Keratinocyte (primary cell): ENCODE results near the gene TEKT5. TPM values are rescaled to one million over a fixed set of nuclear protein-coding genes. Genes with fewer than 3 reads are reported as not detected.

Source experiments
- DNase-seq: peaks from one replicate; pipeline ENCODE4 v3.0.0-alpha.2; 2011; ENCODE audit warnings: low read depth, missing footprints, low spot score
- FAIRE-seq: peaks from 2 replicates; lab custom pipeline; 2011; peaks lifted over from hg19 to GRCh38; lab: Jason Lieb, UNC
- H2AFZ ChIP-seq: 2 replicates; pipeline ENCODE4 v1.6.0; 2012; ENCODE audit warnings: low read length, control low read depth, inconsistent platforms; ENCODE audit not compliant: control insufficient read depth
- H3K27ac ChIP-seq: 2 replicates; pipeline ENCODE4 v1.5.1; 2011; ENCODE audit warnings: low read length; ENCODE audit not compliant: control insufficient read depth, insufficient read depth
- H3K27me3 ChIP-seq: 3 replicates; pipeline ENCODE4 v1.6.0; 2011; ENCODE audit warnings: low read length; ENCODE audit not compliant: control insufficient read depth, insufficient read depth; ENCODE audit errors: extremely low read depth
- H3K36me3 ChIP-seq, 2 experiments: 2 replicates in 1 of 2; 3 replicates in 1 of 2; pipeline ENCODE4 v1.5.1; 2011; ENCODE audit warnings: low read length in 2 of 2, mild to moderate bottlenecking in 1 of 2; ENCODE audit not compliant: control insufficient read depth in 2 of 2, insufficient read depth in 2 of 2; ENCODE audit errors: extremely low read depth in 1 of 2
- H3K4me1 ChIP-seq: 3 replicates; pipeline ENCODE4 v1.5.1; 2011; ENCODE audit warnings: low read length; ENCODE audit not compliant: control insufficient read depth, insufficient read depth; ENCODE audit errors: extremely low read depth
- H3K4me2 ChIP-seq: 3 replicates; pipeline ENCODE4 v1.6.0; 2011; ENCODE audit warnings: low read depth, low read length; ENCODE audit not compliant: control insufficient read depth, insufficient read depth; ENCODE audit errors: extremely low read depth
- H3K4me3 ChIP-seq, 3 experiments: fragments of 200-600 bp in 1 of 3; sonication (generic) in 1 of 3; 2 replicates in 2 of 3; 3 replicates in 1 of 3; pipeline ENCODE4 v1.5.1; 2011 to 2016; ENCODE audit warnings: low read length in 3 of 3, mild to moderate bottlenecking in 3 of 3, control low read depth in 2 of 3, inconsistent platforms in 1 of 3, low read depth in 1 of 3, mixed read lengths in 1 of 3, mixed run types in 1 of 3, moderate library complexity in 1 of 3; ENCODE audit not compliant: control insufficient read depth in 2 of 3, insufficient read depth in 2 of 3; ENCODE audit errors: extremely low read depth in 1 of 3
- H3K79me2 ChIP-seq: 2 replicates; pipeline ENCODE4 v1.6.0; 2012; ENCODE audit warnings: low read length; ENCODE audit not compliant: control insufficient read depth, insufficient read depth
- H3K9ac ChIP-seq: 3 replicates; pipeline ENCODE4 v1.6.0; 2011; ENCODE audit warnings: low read length; ENCODE audit not compliant: control insufficient read depth, insufficient read depth; ENCODE audit errors: extremely low read depth
- H3K9me1 ChIP-seq: 3 replicates; pipeline ENCODE4 v1.6.0; 2011; ENCODE audit warnings: low read length; ENCODE audit not compliant: control insufficient read depth, insufficient read depth; ENCODE audit errors: extremely low read depth
- H3K9me3 ChIP-seq: 2 replicates; pipeline ENCODE4 v1.5.1; 2012; ENCODE audit warnings: low read depth, low read length; ENCODE audit not compliant: control insufficient read depth
- H4K20me1 ChIP-seq: 3 replicates; pipeline ENCODE4 v1.6.0; 2011; ENCODE audit warnings: low read length; ENCODE audit not compliant: control insufficient read depth, insufficient read depth; ENCODE audit errors: extremely low read depth
- EZH2 ChIP-seq: IDR thresholded peaks from one replicate; pipeline ENCODE4 v1.6.1; 2012; ENCODE audit warnings: inconsistent platforms, mild to moderate bottlenecking, low read length, moderate library complexity
- dilution Hi-C: fragments of 300-500 bp; cut with MboI; formaldehyde crosslinking; loops from one replicate; pipeline ENCODE4 v1.7.0; 2020; ENCODE audit warnings: low sequenced_read_pairs; ENCODE audit not compliant: extremely low pct_ligation_motif_present
- polyA plus RNA-seq, 5 experiments: library from polyadenylated mRNA; depleted of rRNA in 3 of 5; stranded (reverse) in 3 of 5; stranded (forward) in 1 of 5; unstranded in 1 of 5; fragments of >200 nt; gene quantifications; 1 replicate in 1 of 5; 2 replicates in 3 of 5; 3 replicates in 1 of 5; pipeline versions ENCODE4 v1.2.1 to v1.2.3, GENCODE V29; 2011 to 2012; ENCODE audit warnings: missing spikeins in 2 of 5, low read depth in 1 of 5, low replicate concordance in 1 of 5
- TF ChIP-seq, protein P1 (sequence below), 3 experiments: IDR thresholded peaks in 1 of 3; conservative IDR thresholded peaks in 1 of 3; optimal IDR thresholded peaks in 1 of 3; 2 replicates in 2 of 3; 3 replicates in 1 of 3; pipeline versions ENCODE3 to v1.5.1; 2011; ENCODE audit warnings: low read length in 3 of 3, mild to moderate bottlenecking in 3 of 3, moderate library complexity in 2 of 3, control low read depth in 1 of 3, inconsistent platforms in 1 of 3; ENCODE audit not compliant: insufficient read depth in 2 of 3; ENCODE audit errors: extremely low read depth in 1 of 3

The TEKT5 gene
- polyA plus RNA-seq, 1 donor (not counting 4 experiments of a cell fraction or from before 2014, with no cell fraction given), result not detected

GRCh38 chr16:10620120-10620519, 74.6 kb downstream of the TEKT5 start:
- Histone ChIP-seq H3K9me1 (no peaks in the 10 kb centered on the region), H3K79me2 (no peaks in the 10 kb centered on the region), H3K4me3 (no peak overlapping the region), H3K27me3 (no peaks in the 10 kb centered on the region), H4K20me1 (no peaks in the 10 kb centered on the region), H3K9ac (no peak overlapping the region), H3K4me2 (no peak overlapping the region), H2AFZ (no peak overlapping the region), H3K36me3 (no peaks in the 10 kb centered on the region), H3K4me1 (peaks cover 38% of the 10 kb centered on the region), H3K27ac (no peak overlapping the region), H3K9me3 (no peaks in the 10 kb centered on the region)
- dilution Hi-C loops, result no loop called here
- no peak for TF ChIP-seq EZH2
- no peak for DNase-seq
- no peak for FAIRE-seq

- dilution Hi-C loops, result no loop called here
- H3K27ac ChIP-seq, result no peak overlapping the region
- H3K9me1 ChIP-seq, result no peaks in the 10 kb centered on the region
- H2AFZ ChIP-seq, result peak overlapping the region; percentile 65
- no peaks in the 10 kb centered on the region for H3K9me3 ChIP-seq
- H3K4me2 ChIP-seq, result peak overlapping the region; percentile 70
- FAIRE-seq (no peak), DNase-seq (no peak)
- H3K4me3 ChIP-seq, result peak overlapping the region in 2 of 3 experiments; percentile 5 to 51
- H4K20me1 ChIP-seq, result no peaks in the 10 kb centered on the region
- no peaks in the 10 kb centered on the region for H3K79me2 ChIP-seq
- H3K27me3 ChIP-seq, result no peaks in the 10 kb centered on the region
- no peak overlapping the region for H3K9ac ChIP-seq
- H3K4me1 ChIP-seq, result peaks cover 38% of the 10 kb centered on the region
- no peaks in the 10 kb centered on the region for H3K36me3 ChIP-seq
- TF ChIP-seq EZH2, result no peak
- TF ChIP-seq, protein P1, sequence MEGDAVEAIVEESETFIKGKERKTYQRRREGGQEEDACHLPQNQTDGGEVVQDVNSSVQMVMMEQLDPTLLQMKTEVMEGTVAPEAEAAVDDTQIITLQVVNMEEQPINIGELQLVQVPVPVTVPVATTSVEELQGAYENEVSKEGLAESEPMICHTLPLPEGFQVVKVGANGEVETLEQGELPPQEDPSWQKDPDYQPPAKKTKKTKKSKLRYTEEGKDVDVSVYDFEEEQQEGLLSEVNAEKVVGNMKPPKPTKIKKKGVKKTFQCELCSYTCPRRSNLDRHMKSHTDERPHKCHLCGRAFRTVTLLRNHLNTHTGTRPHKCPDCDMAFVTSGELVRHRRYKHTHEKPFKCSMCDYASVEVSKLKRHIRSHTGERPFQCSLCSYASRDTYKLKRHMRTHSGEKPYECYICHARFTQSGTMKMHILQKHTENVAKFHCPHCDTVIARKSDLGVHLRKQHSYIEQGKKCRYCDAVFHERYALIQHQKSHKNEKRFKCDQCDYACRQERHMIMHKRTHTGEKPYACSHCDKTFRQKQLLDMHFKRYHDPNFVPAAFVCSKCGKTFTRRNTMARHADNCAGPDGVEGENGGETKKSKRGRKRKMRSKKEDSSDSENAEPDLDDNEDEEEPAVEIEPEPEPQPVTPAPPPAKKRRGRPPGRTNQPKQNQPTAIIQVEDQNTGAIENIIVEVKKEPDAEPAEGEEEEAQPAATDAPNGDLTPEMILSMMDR (optimal IDR thresholded peaks at IDR 0.05 in 1 of 3, IDR thresholded peaks at IDR 0.05 in 1 of 3, conservative IDR thresholded peaks at IDR 0.05 in 1 of 3; ENCODE audit: extremely low read depth in 1 of 3, insufficient read depth in 2 of 3, low read length in 3 of 3), result no peak
Observed at GRCh38 chr16:10619271-10619849, 75.4 kb downstream of the TEKT5 start.

DNA sequence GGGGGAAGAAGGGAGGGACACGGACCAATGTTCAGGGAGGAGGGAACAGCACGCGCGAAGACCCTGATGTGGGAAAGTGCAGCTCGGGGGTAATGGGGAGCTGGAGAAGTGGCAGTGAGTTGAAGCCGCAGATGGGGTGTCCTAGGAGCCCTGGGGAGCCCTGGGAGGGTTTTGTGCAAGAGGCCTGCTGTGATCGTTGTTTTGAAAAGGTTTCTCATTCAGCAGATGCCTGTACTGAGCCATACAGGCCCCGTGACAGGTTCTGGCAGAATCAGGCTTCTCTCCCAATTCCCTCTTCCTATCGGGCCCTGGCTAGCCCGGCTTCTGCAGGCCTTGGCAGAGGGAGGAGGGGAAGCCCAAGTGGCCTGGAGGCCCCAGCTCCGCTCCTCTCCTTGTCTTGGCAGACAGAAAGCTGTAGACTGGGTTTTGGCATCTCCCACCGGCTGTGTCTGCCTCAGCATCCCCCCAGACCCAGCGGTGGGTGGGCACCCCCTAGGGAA, 76.0 kb downstream of the TEKT5 start:
- H3K9me3 ChIP-seq, result no peaks in the 10 kb centered on the region
- DNase-seq, result no peak
- TF ChIP-seq EZH2, result no peak
- TF ChIP-seq, protein P1 (optimal IDR thresholded peaks at IDR 0.05 in 1 of 3, IDR thresholded peaks at IDR 0.05 in 1 of 3, conservative IDR thresholded peaks at IDR 0.05 in 1 of 3; ENCODE audit: extremely low read depth in 1 of 3, insufficient read depth in 2 of 3, low read length in 3 of 3), result no peak
- peak overlapping the region; percentile 24 for H3K27ac ChIP-seq
- H3K27me3 ChIP-seq, result no peaks in the 10 kb centered on the region
- H3K36me3 ChIP-seq, result no peaks in the 10 kb centered on the region
- H3K4me1 ChIP-seq, result peaks cover 38% of the 10 kb centered on the region
- dilution Hi-C loops, result no loop called here
- no peaks in the 10 kb centered on the region for H3K9me1 ChIP-seq
- FAIRE-seq, result no peak
- H3K79me2 ChIP-seq, result no peaks in the 10 kb centered on the region
- H3K4me2 ChIP-seq, result peak overlapping the region; percentile 22
- H2AFZ ChIP-seq, result peak overlapping the region; percentile 53
- H4K20me1 ChIP-seq, result no peaks in the 10 kb centered on the region
- H3K4me3 ChIP-seq, result no peak overlapping the region
- peak overlapping the region; percentile 9 for H3K9ac ChIP-seq
